Activated CD4-positive, alpha-beta T cell treated with anti-CD3 and anti-CD28 coated beads, Interleukin-2, amount 50 U/mL, for 48 hours (primary cell): ENCODE results near the gene CDC45.
"Not testable (repeated sequence)": the region's sequence is repeated elsewhere in the genome, so short reads cannot be mapped to it uniquely, and the experiment has no call there.

Experiments
- DNase-seq, 2 experiments: peaks; one replicate each; pipeline ENCODE4 v3.0.0-alpha.2; 2020

CDC45 gene

GRCh38 chr22:19518635-19519034 is 38.9 kb downstream of the CDC45 start:
- no peak for DNase-seq

GRCh38 chr22:19519041-19519926 is 39.6 kb downstream of the CDC45 start:
- DNase-seq = no peak

- DNase-seq = no peak
Observed at GRCh38 chr22:19520007-19520406, 40.3 kb downstream of the CDC45 start.

- no peak for DNase-seq
Observed at GRCh38 chr22:19520566-19521305, 41.0 kb downstream of the CDC45 start.

- DNase-seq = no peak
Observed at GRCh38 chr22:19522190-19522880, 42.6 kb downstream of the CDC45 start.

GRCh38 chr22:19522881-19523239 is 43.1 kb downstream of the CDC45 start:
- no peak for DNase-seq

- DNase-seq = peak; percentile 24 to 32
Observed at GRCh38 chr22:19523240-19524169, 43.8 kb downstream of the CDC45 start.

- DNase-seq = peak in 1 of 2 experiments; percentile 27
Observed at GRCh38 chr22:19524170-19525115, 44.7 kb downstream of the CDC45 start, which contains the start of gene CLDN5. TSS of gene CLDN5 (minus strand) at chr22:19524410. CDS start at chr22:19524255, 155 bp downstream.

GRCh38 chr22:19525116-19525660 is 45.5 kb downstream of the CDC45 start:
- DNase-seq = no peak

- no peak for DNase-seq
Observed at GRCh38 chr22:19525666-19526065, 45.9 kb downstream of the CDC45 start.

- no peak for DNase-seq
Observed at GRCh38 chr22:19526076-19526701, 46.5 kb downstream of the CDC45 start.

- no peak for DNase-seq
Observed at GRCh38 chr22:19526702-19527111, 47.0 kb downstream of the CDC45 start.

GRCh38 chr22:19527321-19527721 is 47.6 kb downstream of the CDC45 start:
- DNase-seq = no peak

- no peak for DNase-seq
Observed at GRCh38 chr22:19527861-19528417, 48.2 kb downstream of the CDC45 start.

GRCh38 chr22:19529811-19530210 is 50.1 kb downstream of the CDC45 start:
- no peak for DNase-seq

- no peak for DNase-seq
Observed at GRCh38 chr22:19530751-19531150, 51.0 kb downstream of the CDC45 start.

- DNase-seq = not testable (repeated sequence)
Observed at GRCh38 chr22:19531327-19531726, 51.6 kb downstream of the CDC45 start.

GRCh38 chr22:19533049-19533626 is 53.4 kb downstream of the CDC45 start:
- no peak for DNase-seq

- DNase-seq = no peak
Observed at GRCh38 chr22:19533857-19534256, 54.1 kb downstream of the CDC45 start.
